ENCODE data around the gene DDX20.

DNA sequence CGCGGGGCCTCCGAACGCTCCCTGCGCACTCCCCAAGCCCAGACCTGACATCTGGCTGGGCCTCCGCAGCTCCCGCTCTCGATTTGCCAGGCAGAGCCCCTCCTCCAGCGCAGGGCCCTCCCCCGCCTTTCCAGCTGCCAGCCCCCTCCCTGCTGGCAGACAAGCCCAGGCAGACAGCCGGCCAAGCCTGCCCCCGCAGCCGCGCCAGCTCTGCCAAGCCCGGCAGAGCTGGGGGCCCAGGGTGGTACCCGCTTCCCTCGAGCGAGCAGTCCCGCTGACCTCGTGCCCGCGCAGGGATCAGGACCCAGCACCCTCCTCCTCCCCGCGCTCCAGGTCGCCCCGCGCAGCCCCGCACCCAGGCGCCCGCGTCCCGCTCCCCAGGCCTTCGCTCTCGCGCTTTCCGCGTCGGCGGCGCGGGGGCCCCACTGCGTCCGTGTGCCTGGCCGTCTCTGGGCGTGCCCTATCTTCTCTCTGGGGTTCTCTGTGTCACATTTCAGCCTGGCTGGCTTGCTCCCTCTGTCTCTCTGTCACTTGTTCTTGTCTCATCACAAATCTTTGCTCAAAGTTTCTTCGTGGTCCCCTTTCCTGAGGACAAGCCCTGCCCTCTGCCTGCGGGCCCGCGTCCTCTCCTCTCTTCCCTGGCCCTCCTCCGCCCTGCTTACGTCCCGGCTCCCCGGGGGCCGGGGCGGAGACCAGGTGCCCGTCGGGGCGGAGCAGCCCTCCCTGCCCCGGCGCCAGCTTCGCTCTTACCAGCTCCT is 17.1 kb upstream of the DDX20 start:
- TF ChIP-seq, protein P1, sequence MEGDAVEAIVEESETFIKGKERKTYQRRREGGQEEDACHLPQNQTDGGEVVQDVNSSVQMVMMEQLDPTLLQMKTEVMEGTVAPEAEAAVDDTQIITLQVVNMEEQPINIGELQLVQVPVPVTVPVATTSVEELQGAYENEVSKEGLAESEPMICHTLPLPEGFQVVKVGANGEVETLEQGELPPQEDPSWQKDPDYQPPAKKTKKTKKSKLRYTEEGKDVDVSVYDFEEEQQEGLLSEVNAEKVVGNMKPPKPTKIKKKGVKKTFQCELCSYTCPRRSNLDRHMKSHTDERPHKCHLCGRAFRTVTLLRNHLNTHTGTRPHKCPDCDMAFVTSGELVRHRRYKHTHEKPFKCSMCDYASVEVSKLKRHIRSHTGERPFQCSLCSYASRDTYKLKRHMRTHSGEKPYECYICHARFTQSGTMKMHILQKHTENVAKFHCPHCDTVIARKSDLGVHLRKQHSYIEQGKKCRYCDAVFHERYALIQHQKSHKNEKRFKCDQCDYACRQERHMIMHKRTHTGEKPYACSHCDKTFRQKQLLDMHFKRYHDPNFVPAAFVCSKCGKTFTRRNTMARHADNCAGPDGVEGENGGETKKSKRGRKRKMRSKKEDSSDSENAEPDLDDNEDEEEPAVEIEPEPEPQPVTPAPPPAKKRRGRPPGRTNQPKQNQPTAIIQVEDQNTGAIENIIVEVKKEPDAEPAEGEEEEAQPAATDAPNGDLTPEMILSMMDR (IDR thresholded peaks at IDR 0.05) = no peak
- peak; percentile 68 for TF ChIP-seq POLR2A (IDR thresholded peaks at IDR 0.05)
- peak; percentile 26 for TF ChIP-seq POLR2AphosphoS5 (IDR thresholded peaks at IDR 0.05)
